ENCODE results near the gene CELF4.

DNA sequence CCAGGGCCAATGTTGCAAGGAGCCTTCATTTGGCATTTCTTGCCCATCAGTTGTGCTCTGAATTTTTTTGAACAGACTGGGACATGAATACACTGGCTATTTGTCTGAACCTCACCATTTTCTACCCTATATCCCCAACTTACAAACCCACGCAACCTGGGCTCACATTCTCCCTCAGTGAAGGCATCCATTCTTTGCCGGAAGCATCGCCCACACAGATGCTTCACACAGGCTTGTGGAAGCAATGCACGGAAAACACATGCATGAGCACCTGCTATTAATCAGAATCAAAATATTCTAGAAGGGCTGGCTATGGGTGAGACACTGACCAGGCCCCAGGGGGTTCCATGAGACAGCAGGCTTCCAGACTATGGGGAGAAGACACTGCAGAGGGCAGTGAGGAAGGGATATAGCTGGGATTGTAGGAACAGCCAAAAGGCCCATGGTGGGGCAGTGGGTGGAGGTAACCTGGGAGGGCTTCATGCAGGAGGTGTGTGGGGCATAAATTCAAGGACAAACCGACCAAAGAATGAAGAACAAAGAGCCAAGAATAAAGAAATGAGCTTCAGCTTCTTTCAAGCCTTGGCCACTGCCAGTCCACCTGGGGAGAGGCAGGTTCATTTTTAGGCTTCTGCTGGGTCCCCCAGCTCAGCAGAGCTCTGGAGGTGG is 261.5 kb downstream of the CELF4 start:
- TF ChIP-seq, protein P1, sequence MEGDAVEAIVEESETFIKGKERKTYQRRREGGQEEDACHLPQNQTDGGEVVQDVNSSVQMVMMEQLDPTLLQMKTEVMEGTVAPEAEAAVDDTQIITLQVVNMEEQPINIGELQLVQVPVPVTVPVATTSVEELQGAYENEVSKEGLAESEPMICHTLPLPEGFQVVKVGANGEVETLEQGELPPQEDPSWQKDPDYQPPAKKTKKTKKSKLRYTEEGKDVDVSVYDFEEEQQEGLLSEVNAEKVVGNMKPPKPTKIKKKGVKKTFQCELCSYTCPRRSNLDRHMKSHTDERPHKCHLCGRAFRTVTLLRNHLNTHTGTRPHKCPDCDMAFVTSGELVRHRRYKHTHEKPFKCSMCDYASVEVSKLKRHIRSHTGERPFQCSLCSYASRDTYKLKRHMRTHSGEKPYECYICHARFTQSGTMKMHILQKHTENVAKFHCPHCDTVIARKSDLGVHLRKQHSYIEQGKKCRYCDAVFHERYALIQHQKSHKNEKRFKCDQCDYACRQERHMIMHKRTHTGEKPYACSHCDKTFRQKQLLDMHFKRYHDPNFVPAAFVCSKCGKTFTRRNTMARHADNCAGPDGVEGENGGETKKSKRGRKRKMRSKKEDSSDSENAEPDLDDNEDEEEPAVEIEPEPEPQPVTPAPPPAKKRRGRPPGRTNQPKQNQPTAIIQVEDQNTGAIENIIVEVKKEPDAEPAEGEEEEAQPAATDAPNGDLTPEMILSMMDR (conservative IDR thresholded peaks at IDR 0.05; ENCODE audit: low read depth, low read length): no peak
- no peak for TF ChIP-seq EZH2 (IDR thresholded peaks at IDR 0.05; ENCODE audit: low read length, unreplicated experiment)
- no peak for TF ChIP-seq EZH2phosphoT487 (IDR thresholded peaks at IDR 0.05; ENCODE audit: borderline replicate concordance, low read length)

All from PC-3 (cell line).